ENCODE data around the gene SERPINA10. TPM values are rescaled to one million over a fixed set of nuclear protein-coding genes. Genes with fewer than 3 reads are reported as not detected.

Gene SERPINA10
- total RNA-seq, 1 experiment from 2014 or later: not detected

DNA sequence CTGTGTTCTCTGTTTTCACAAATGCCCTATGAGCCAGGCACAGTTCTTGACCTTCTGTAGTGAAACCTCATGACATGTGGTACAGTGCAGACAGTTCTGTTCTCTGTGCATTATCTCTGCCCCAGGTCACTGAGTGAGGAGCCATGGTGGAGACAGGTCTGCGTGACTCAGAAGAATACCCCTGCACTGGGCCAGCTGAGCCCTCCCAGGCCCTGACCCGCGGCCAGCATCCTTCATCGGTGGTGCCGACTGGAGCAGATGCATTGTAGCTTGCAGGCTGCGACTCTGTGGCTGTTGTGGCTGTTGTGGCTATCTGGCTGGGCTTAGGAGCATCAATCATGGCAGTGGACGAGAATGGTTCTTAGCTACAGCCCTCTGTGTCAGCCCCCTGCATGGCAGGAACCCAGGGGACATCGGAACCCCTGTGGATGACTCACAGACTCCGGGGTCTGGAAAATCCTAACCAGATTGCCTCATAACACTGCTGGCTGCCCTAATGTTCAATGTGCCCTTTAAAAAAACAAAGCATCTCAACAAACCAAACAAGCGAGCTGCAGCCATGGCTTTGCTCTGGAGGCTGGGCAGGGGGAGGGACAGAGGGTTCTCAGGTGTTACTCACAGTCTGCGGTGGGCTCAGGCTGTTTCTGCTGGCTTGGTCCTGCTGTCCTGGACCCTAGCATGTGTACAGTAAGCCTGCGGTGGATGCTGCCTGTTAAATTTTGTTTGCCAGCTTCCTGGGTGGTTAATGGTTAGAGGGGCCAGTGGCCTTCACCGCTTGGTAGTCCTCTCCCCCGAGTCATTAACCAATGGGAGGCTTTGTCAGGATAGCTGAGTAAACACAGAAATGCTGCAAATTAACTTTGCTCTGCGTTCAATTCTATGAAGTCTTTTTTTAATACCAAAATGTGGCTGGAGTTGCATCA lies 29.8 kb upstream of the SERPINA10 start, which contains the start of gene SERPINA6:
Gene SERPINA6 (minus strand): TSS at position 689 of the 923 bp plus-strand sequence. CDS start 8,688 bp downstream, outside the sequence.
- no peaks in the 10 kb centered on the region for H4K20me1 ChIP-seq (ENCODE audit: low read length)
- BruUV-seq (replicated peaks): no TSS peak
- H3F3A ChIP-seq (ENCODE audit: low read length, unreplicated experiment): no peaks in the 10 kb centered on the region
- ATAC-seq (no peak), DNase-seq (no peak)
- no peak within 1 kb of the TSS for H3K27ac ChIP-seq (ENCODE audit: low read length)
- H3K79me2 ChIP-seq (ENCODE audit: low read length): no peaks in the 10 kb centered on the region
- H3K9me2 ChIP-seq (replicated peaks; ENCODE audit: low read length): no peaks in the 10 kb centered on the region
- H3K4me2 ChIP-seq (ENCODE audit: low read length): no peak within 1 kb of the TSS
- H3K4me1 ChIP-seq (ENCODE audit: insufficient read depth, low read length): no peaks in the 10 kb centered on the region
- no peak within 1 kb of the TSS for H3K9ac ChIP-seq (ENCODE audit: low read length)
- ChIA-PET CTCF (no interaction called here), POLR2A (ENCODE audit: unreplicated experiment) (no interaction called here)
- intact Hi-C loops (cut with micrococcal nuclease): no loop called here
- no peaks in the 10 kb centered on the region for H3K27me3 ChIP-seq (ENCODE audit: low read length)
- H3K9me3 ChIP-seq (ENCODE audit: low read length): no peaks in the 10 kb centered on the region
- no peak within 1 kb of the TSS for H3K4me3 ChIP-seq (ENCODE audit: low read length)
- no peaks in the 10 kb centered on the region for H3K36me3 ChIP-seq (ENCODE audit: low read depth, low read length)
- TF ChIP-seq, protein P1, sequence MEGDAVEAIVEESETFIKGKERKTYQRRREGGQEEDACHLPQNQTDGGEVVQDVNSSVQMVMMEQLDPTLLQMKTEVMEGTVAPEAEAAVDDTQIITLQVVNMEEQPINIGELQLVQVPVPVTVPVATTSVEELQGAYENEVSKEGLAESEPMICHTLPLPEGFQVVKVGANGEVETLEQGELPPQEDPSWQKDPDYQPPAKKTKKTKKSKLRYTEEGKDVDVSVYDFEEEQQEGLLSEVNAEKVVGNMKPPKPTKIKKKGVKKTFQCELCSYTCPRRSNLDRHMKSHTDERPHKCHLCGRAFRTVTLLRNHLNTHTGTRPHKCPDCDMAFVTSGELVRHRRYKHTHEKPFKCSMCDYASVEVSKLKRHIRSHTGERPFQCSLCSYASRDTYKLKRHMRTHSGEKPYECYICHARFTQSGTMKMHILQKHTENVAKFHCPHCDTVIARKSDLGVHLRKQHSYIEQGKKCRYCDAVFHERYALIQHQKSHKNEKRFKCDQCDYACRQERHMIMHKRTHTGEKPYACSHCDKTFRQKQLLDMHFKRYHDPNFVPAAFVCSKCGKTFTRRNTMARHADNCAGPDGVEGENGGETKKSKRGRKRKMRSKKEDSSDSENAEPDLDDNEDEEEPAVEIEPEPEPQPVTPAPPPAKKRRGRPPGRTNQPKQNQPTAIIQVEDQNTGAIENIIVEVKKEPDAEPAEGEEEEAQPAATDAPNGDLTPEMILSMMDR (conservative IDR thresholded peaks at IDR 0.05; ENCODE audit: low read depth, low read length): no peak
- no peak within 1 kb of the TSS for H2AFZ ChIP-seq (ENCODE audit: low read length)

DNA sequence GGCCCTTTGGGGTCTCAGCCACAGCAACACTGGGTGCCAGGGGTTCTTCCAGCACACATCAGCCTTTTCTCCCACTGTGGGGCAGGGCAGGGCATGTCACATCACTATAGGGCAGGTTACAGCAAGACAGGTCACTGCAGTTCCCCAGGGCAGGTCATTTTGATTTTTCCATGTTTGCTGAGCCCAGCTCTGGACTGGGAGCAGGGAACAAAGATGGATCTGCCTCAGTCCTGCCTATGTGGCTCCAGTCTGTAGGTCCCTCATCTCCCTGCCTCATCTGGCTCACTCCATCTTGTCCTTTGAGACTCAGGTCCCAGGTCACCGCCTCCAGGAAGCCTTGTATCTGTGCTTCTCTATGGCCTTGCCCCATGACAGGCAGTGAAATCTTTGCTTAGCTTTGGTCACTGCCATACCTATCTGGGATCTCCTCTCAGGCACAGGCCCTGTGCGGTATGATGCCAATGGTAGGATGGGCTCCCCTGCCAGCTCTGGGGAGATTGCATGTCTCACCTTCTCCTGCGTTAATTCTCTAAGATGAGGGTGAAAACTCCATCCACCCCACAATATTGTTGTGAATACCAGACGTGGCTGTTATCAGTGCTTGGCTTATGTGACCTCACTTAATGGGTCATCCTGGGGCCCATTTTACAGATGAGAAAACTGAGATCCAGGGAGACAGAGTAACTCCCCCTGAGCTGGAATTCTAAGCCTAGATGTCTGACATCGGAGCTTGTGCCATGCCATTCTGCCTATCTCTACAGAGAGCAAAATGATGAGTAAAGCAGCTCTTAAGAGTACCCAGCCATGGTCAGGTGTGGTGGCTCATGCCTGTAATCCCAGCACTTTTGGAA lies 28.6 kb upstream of the SERPINA10 start:
- Histone ChIP-seq H4K20me1 (ENCODE audit: low read length) (no peaks in the 10 kb centered on the region), H3K9ac (ENCODE audit: low read length) (no peak overlapping the region), H3K79me2 (ENCODE audit: low read length) (no peaks in the 10 kb centered on the region), H3F3A (ENCODE audit: low read length, unreplicated experiment) (no peaks in the 10 kb centered on the region), H3K9me2 (replicated peaks; ENCODE audit: low read length) (no peaks in the 10 kb centered on the region), H3K4me3 (ENCODE audit: low read length) (no peak overlapping the region), H3K27ac (ENCODE audit: low read length) (no peak overlapping the region), H3K4me1 (ENCODE audit: insufficient read depth, low read length) (no peaks in the 10 kb centered on the region), H3K9me3 (ENCODE audit: low read length) (no peaks in the 10 kb centered on the region), H3K27me3 (ENCODE audit: low read length) (no peaks in the 10 kb centered on the region), H3K36me3 (ENCODE audit: low read depth, low read length) (no peaks in the 10 kb centered on the region), H2AFZ (ENCODE audit: low read length) (no peak overlapping the region), H3K4me2 (ENCODE audit: low read length) (no peak overlapping the region)
- ChIA-PET POLR2A (ENCODE audit: unreplicated experiment) (no interaction called here), CTCF (no interaction called here)
- DNase-seq: no peak
- no peak for TF ChIP-seq EZH2 (IDR thresholded peaks at IDR 0.05; ENCODE audit: low read length, unreplicated experiment)
- TF ChIP-seq, protein P1 (conservative IDR thresholded peaks at IDR 0.05; ENCODE audit: low read depth, low read length): no peak
- TF ChIP-seq EZH2phosphoT487 (IDR thresholded peaks at IDR 0.05; ENCODE audit: borderline replicate concordance, low read length): no peak
- ATAC-seq: no peak
- intact Hi-C loops (cut with micrococcal nuclease): no loop called here
- no TSS peak for BruUV-seq (replicated peaks)
